NCI-H82 treated with DMSO at 0.1 percent for 48 hours (cell line): ENCODE measurements around the gene FOXC2.
"Not testable (repeated sequence)": the region's sequence is repeated elsewhere in the genome, so short reads cannot be mapped to it uniquely, and the experiment has no call there.

Experiments
- DNase-seq: peaks from one replicate; lab custom pipeline; 2025; ENCODE audit not compliant: unreplicated experiment; lab: John Stamatoyannopoulos, UW

Gene FOXC2

DNA sequence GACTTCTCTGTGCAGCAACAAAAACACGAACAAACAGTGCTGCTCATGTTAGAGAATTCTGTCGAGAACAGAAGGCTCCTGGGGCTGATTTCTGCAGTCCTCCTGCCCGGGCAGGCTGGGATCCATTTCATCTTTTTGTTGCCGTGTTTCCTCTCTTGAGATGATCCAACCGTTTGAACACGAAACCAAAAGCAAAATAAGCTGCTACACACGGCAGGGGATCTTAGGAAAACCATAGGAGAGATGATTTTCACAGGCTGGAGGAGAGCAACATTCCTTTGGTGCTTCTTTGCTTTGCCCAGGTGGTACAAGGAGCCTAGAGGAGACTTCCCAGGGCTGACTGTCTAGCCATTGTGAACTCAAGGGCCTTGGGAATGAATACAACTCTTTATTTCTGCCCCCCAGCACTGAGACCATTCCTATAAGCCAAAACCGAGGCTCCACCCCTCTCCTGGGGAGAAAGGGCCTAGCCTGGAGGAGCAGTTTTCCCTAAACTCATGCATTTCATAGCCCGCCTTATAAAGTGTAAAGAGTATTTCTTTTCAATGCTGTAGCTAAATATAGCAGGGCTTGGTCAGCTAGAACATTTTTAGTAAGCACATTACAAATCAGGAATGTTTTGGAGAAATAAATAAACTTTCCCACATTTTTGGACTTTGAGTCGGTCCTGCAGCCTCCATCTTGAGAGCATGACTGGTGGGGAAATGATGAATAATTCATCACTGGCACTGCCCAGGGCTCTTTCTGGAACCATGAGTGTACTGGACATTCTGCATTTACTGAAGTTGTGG is 19.4 kb downstream of the FOXC2 start:
- no peak for DNase-seq

DNA sequence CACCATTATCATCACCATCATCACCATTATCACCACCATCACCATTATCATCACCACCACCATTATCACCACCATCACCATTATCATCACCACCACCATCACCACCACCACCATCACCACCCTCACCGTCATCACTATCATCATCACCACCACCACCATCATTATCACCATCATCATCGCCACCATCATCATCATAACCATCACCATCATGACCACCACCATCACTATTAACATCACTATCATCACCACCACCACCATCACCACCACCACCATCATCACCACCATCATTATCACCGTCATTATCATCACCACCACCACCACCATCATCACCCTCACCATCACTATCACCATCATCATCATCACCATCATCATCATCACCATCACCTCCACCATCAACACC is 20.9 kb downstream of the FOXC2 start:
- no peak for DNase-seq

DNA sequence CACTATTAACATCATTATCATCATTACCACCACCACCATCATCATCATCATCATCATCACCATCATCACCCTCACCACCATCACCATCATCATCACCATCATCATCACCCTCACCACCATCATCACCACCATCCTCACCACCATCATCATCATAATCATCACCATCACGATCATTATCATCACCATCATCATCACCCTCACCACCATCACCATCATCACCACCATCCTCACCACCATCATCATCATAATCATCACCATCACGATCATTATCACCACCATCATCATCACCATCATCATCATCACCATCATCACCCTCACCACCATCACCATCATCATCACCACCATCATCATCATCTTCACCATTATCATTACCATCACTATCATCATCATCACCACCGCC is 21.3 kb downstream of the FOXC2 start:
- DNase-seq: not testable (repeated sequence)

DNA sequence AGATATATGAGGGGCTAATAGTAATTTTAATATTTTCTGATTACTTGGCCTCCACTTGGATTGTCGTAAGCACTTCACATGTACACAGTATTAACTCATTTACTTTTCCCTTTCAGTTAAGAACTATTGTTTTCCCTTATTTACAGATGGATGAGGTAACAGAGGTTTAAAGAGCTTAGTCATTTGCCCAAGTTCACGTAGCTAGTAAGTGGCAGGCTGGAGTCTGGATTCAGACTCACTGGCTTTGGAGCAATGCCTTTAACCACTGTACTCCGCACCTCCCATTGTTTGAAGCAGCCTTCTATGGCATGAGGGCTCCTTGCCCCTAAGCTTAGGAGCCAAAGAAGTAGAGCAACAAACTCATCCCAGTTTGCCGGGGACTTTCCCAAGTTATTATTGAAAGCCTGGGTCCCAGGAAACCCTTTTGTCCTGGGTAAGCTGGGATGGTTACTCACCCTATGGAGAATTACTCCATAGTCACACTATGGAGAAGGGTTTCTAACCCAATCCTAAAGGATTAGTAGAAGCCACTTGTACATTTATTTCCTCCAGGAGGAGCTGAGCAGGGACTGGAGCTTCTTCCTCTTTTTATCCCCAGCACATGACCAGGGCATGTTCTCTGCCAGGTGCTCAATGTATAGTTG is 24.0 kb downstream of the FOXC2 start:
- DNase-seq: no peak

DNA sequence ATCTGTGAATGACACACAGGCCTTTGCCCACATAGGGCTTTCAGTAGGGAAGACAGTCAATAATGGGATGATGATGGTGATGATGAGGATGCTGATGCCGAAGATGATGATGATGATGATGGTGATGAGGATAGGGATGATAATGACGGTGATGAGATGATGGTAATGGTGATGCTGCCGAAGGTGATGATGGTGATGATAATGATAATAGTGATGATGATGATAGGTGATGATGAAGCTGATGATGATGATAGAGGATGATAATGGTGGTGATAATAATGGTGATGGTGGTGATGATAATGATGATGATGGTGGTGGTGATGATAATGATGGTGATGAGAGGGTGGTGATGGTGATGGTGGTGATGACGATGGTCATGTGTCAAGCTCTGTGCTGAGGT is 24.6 kb downstream of the FOXC2 start:
- no peak for DNase-seq

DNA sequence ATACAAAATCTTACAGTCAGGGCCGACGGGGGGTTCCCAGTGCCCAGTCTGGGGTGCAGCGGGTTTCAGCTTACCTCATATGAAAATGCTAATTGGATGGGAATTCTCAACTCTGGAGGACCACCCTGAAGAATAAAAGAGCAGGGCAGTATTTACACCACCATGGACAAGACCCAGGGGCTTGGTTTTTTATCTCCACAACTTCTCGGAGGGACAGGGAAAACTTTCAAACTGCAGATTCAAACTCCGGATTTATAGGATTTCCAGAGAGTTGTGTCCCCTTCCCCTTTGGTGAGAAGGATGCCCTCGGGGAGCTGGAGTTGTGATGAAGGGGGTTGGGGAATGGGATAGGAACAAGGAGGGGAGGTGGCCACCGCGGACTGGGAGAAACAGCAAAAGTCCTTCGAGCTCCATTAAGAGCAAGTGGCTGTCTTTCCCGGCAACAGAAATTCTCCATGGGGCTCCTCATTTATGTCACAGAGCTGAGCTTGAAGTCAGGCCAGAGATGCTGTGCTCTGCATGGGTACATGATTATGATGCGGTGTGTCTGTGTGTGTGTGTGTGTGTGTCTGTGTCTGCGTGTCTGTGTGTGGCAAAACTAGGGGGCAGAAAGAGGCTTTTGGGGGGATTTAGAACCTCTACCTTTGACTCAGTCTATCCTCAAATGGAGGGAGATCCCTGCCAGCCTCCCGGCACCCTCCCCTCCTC is 27.4 kb downstream of the FOXC2 start:
- no peak for DNase-seq

DNA sequence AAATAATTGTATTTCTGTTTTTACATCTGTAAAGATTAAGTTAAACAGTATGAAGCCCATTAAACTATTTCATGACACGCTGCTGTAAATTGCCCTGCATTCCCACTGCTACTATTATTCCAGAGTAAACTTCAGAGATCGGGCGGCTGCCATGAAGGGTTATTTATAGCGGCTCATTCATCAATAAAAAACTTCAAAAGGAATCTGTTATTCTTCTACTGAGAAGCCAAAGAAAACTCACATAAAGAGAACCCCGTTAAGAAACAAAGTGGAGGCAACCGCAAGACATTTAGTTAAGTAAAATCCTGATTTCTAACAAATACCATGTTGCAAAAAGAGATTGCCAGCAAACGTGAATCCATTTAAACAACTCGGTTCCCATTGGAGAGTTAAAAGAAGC is 28.1 kb downstream of the FOXC2 start:
- DNase-seq: no peak

DNA sequence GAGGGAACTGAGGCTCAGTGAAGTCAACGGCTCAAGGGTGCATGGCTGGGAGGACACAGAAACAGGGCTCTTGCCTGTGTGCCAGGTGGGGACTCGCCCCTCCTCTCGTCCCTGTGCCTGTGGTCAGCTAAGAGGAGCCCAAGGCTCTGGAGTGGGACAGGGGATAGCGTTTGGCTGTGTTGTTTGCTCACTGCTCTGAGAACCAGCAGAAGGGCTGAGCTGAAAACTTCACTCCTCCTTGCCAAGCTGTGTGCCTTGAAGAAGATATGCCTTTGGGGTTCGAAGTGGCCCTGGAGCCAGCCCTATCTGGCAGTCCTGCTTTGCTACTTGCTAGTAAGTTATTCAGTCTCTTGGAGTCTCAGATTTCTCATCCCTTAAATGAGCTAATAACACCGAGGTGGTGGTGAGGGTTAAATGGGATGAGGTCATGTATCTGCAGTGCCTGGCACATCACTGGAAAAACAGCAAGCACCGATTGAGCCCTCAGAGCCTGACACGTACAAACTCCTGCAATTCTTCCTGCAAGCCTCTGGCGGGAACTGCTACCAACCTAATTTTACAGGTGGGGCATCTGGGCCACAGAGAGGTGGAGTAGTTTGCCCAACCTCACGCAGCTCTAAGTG is 29.5 kb downstream of the FOXC2 start:
- no peak for DNase-seq

DNA sequence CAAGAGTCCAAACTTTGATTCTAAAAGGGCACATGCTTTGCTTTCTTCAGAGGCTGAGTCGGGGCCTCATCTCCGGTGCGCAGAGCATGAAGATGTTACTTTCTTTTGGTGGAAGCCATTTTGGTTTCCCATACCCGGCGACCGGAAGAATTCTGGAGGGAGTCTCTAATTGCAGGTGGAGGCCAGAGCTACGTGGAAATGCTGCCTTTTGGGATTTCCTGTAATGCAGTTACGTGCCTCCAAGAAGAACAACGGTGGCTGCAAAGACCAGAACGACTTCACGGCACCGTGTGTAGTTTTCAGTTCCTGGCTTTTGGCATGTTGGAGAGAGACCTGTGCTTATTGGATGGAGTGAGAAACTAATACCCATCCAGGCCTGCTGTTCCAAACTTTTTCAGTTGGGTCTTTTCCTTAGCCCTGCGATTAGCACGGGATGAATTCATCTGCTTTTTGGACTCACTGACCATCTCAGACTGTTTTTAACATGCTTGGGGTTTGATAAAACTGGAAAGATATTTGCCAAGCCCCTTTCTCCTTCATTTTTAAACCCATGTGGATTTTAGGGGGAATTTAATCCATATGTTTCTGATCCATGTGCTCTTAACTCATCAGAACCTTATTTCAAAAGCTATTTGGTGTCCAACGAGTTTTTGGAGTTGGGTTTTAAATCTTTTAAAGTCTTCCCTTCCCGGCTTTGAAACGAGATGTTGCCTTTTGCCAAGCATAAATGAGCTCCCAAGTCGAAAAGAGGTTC is 30.7 kb downstream of the FOXC2 start:
- DNase-seq: no peak

DNA sequence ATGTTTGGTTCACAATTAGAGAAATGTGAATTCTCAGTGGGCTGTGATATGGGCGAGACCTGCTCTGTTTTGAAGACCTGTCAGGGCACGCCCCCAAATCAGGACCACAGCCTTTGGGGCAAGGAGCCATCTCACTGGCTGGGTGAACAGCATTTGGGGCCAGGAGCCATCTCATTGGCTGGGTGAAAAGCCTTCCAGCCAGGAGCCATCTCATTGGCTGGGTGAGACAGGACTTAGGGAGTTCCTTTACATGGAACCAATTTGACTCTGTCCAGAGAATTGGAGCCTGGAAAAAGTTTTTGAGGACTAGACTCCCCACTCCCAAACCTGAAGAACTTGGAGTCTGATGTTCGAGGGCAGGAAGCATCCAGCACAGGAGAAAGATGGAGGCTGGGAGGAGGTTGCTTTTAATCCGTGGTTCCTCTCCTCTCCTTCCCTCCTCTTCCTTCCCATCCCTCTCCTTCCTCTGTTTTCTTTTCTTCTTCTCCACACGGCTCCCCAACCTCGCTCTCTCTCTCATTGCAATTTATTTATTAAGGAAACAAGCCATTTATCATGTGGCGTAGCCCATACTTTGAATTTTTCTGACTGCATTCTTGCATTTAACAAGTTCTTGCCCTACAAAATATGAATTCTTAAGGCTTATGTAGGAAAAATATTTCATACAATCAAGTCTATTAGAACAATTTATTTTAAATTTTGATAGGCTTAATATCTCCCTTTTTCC is 31.4 kb downstream of the FOXC2 start:
- DNase-seq: no peak

DNA sequence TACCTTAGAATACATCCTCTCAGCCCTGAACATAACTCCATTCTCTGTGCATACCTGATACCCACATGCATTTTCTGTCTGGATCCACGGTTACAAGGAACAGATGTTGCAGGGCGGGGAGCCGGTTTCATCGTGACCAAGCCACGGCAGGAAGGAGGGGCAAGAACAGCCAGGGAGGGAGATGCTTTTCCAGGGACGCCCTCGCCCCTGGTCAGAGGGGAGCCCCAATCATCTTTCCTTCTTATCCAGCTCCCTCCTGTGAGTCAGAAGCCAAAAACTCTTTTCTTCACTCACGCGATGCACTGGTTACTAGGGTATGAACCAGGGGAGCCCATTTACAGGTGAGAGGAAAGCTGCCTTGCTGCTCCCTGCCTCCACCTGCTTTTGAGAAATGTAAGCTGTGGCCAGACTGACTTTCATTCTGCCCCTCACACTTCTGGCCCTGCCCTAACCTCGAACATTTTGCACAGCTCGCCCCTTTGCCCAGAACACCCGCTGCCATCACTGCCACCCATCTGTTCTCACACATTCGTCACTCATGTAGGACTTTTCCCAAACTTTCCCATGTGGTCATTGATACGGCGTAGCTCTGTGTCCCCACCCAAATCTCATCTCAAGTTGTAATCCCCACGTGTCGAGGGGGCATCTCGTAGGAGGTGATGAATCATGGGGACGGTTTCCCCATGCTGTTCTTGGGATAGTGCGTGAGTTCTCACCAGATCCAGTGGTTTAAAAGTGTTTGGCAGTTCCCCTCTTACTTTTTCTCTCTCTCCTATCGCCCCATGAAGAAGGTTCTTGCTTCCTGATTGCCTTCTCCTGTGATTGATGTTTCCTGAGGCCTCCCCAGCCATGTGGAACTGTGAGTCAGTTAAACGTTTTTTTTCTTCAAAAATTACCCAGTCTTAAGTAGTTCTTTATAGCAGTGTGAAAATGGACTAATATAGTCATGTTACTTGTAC is 32.3 kb downstream of the FOXC2 start:
- no peak for DNase-seq

DNA sequence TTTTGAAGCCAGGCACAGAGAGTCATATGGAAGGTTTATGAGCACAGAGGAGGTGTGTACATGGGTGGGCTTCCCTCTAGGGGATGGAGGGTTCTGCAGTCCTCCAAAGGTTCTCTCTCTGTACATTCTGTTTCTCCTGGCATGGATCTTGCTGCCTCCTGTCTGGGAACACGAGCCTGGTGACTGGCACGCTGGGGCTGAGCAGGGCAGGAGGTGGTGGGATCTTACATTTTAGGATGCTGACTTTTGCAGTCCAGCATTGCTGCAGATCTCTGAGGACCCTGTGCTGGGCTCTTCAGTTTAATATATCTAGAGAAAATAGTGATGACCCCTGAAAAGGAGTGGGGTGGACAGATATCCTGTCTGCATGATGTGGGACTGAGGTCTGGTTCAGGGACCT is 34.7 kb downstream of the FOXC2 start:
- no peak for DNase-seq

DNA sequence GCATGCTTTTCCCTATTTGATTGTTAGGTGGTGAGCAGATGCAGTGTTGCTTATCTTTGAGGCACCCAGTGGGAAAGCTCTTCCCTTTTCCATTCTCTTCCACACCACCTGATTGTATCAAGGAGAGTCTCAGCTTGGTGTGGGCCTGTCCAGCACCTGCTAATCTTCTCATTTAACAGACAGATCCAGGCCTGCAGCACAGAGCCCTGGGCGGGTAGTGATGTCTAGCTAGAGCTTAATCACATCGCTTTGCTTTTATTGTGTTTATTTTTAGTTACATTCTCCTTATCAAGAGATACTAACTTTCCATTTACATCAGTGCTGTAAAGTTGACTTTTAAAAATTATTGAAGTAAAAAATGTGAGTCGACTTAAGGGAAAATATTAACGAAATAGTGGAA is 35.9 kb downstream of the FOXC2 start:
- DNase-seq: no peak

DNA sequence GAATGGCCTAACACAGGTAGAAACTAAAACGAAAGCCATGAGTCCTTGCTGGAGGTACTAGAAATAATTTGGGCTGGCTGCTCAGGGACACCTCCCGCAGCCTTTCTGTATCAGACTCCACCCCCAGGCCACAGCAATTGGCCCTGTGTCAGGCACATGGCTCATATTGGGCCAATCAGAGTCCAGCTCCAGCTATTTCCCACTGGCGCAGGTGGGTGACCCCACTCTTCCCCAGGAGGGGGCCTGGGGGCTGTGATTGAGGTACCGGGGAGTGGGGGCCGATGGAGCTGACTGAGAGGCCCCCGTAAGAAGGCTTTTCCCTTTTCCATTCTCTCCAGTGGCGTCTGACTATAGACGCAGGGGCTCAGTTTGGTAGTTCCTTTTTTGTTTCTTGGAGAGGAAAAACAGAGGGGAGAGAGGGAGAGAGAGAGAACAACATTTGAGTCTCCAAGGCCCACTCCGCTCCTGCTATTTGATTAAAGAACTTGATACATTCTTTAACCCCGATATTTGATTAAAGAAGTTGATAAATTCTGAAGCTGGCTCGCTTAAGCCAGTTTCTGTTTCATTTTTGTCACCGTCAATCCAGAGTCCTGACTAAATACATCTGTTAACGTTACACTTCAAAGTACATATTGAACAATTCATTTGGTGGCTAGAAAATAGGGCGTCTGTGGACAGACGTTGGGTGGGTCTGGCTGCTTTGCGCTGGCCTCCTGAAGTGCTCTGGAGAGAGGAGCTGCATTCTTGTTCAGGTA is 38.0 kb downstream of the FOXC2 start:
- no peak for DNase-seq

DNA sequence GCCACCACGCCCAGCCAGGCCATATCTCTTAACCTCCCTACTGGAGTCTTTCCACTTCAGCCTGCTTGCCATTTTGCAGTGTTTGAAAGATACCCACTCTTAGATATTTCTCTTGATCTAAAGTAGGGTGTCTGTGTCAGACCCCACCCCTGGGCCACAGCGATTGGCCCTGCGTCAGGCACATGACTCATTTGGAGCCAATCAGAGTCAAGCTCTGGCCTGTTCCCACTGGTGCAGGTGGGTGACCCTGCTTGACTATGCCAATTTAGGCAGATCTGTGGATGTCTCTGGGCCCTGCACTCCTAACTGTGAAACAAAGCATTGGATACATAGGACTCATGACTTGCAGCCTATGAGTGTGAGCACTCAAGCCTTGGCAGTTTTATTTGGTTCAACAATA is 39.3 kb downstream of the FOXC2 start:
- no peak for DNase-seq

DNA sequence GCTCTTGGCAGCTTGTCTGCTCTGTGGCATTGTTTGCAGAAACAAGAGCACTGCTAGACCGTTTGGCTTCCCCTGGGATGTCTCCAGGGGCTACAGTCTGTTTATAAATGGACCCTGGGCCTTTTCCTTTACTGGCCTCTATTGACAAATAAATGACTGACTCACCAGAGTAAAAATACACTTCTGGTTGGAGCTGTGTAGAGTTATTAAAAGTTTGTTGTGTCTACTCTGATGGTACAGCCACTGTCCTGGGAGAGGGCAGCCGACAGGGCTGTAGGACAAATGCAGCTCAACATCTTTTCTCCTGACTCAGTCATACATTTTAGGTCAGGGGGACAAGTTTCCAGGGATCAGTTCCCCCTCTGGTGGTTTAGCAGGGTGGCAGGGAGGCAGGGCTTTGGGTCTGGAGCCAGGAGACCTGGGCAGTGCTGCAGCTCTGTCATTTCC is 41.7 kb downstream of the FOXC2 start:
- no peak for DNase-seq

DNA sequence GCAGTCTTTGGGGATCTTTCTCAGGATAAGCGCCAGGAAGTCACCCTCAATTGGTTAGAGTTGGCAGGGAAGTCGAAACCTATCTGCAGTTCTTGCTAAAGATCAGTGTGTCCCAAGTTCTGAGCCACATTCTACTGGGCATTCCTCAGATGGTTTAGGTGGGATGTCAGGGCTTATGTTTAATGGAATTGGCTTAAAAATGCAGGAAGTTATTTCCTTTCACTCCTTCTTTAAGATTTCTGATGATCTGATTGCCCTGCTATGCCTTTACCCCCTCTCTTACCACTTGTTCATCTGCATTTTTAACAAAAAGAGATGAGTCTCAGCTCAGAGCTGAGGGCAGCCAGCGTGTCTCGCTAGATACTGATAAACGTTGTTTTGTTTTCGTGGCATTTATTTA is 42.5 kb downstream of the FOXC2 start:
- no peak for DNase-seq

DNA sequence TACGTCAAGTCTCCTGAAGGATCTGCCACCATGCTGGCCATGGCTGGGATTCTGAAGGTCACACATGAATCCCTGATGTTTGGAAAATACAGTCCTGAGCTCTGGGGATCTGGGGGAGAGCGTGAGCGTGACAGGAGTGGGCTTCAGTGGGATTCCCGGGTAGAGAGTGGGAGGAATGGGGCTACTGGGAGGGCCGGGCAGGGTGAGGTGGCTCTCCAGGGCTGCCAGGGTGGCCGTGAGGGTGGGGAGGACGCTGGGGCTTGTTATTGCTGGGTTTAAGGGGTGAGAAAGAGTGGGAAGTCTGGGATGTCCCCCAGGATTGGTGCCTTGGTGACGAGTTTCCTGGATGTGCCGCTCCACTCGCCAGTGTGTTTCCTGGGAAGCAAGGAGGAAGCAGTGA is 43.0 kb downstream of the FOXC2 start:
- no peak for DNase-seq
